Epithelial cell of proximal tubule (primary cell): ENCODE data around the gene SUCLG1. TPM values are rescaled to one million over a fixed set of nuclear protein-coding genes. Genes with fewer than 3 reads are reported as not detected.

Experiments used
- DNase-seq: peaks from one replicate; pipeline ENCODE4 v3.0.0-alpha.2; 2011; ENCODE audit warnings: low read depth
- H3K4me3 ChIP-seq: 2 replicates; pipeline ENCODE4 v1.5.1; 2011; ENCODE audit warnings: low read depth, mild to moderate bottlenecking, low read length
- total RNA-seq: library from RNA; depleted of rRNA; stranded (reverse); fragments of >200 nt; gene quantifications from 2 replicates; pipeline ENCODE4 v1.2.3, GENCODE V29; 2015
- TF ChIP-seq, protein P1 (sequence below): conservative IDR thresholded peaks from 2 replicates; pipeline ENCODE4 v1.5.1; 2012; ENCODE audit warnings: low read depth, mild to moderate bottlenecking, low read length

Gene SUCLG1
- total RNA-seq, 1 donor from 2014 or later = 52.6 TPM

DNA sequence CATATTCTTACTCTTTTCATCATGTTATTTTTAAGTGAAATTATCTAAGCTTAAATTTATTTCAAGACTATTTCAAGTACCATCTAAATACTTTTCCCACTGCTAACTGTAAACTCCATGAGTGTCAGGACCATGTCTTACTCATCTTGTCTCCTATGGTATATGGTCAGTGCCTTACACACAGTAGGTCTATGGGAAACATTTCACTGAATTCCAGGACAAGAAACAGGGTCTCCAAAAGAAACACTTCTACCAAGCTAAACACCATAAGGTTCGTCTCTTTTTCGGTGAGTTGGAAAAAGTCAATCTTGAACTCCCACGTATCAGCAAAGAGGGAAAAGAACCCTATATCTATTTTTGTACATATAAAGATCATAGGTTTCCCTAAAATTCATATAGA, 6.5 kb downstream of the SUCLG1 start:
- TF ChIP-seq, protein P1, sequence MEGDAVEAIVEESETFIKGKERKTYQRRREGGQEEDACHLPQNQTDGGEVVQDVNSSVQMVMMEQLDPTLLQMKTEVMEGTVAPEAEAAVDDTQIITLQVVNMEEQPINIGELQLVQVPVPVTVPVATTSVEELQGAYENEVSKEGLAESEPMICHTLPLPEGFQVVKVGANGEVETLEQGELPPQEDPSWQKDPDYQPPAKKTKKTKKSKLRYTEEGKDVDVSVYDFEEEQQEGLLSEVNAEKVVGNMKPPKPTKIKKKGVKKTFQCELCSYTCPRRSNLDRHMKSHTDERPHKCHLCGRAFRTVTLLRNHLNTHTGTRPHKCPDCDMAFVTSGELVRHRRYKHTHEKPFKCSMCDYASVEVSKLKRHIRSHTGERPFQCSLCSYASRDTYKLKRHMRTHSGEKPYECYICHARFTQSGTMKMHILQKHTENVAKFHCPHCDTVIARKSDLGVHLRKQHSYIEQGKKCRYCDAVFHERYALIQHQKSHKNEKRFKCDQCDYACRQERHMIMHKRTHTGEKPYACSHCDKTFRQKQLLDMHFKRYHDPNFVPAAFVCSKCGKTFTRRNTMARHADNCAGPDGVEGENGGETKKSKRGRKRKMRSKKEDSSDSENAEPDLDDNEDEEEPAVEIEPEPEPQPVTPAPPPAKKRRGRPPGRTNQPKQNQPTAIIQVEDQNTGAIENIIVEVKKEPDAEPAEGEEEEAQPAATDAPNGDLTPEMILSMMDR = no peak
- no peak overlapping the region for H3K4me3 ChIP-seq
- no peak for DNase-seq

DNA sequence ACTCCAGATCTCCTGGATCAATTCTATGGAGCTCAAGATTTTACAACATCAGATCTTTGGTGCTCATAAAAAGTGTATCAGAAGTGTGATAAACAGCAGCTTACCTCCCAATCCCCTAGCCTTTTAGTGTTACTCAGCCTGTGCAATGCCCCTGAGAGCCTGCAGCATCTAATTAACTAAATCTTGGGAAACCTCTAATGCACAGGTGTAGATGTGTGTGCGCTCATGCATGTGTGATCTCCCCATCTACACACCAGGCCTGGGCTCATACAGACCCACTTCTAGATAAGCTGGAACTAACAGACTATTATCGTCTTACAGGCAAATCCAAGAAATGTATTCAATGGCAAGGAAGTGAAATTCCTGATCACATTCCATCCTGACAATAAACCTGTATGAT, 7.5 kb downstream of the SUCLG1 start:
- no peak overlapping the region for H3K4me3 ChIP-seq
- TF ChIP-seq, protein P1 = no peak
- DNase-seq = no peak

DNA sequence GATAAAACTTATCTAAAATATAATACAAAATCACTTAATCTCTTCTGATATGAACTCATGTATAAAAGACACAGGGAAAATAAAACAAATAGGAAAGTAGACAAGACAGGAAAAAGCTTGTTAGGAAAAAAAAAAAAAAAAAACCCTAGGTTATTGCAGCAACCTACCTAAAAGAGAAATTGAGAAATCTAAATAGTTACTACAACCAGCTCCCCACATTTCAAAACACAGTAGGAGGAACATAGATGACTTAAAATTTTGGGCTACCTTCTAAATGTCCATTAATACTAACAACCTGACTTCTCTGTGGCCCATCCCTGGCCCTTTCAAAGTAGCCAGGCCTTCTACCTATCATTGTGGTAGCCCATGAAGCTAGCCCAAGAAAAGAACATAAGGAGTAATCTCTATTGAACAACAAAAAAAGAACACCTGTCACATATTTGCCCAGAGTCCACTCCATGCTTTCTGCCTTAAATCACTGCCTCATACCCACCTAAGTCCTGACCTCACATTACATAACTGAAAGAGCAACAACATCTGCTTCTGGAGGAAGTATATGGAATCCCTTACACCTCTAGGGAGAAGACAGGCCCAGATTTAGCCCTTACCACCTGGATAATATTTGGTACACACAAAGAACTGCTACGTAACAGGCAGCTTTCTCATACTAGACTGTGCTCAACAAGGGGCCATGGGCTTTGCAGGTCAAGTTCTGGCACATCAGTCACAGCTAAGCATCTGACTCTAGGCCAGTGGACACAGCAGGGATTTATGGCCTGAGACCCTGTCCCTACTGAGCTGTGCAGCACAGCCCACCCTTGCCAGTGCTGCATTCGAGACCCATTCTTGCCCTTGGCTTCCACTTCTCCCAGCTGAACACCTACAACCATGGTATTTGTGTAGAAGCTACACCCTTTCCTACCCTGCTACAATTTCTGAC, 8.5 kb downstream of the SUCLG1 start:
- TF ChIP-seq, protein P1 = no peak
- DNase-seq = no peak
- no peak overlapping the region for H3K4me3 ChIP-seq

DNA sequence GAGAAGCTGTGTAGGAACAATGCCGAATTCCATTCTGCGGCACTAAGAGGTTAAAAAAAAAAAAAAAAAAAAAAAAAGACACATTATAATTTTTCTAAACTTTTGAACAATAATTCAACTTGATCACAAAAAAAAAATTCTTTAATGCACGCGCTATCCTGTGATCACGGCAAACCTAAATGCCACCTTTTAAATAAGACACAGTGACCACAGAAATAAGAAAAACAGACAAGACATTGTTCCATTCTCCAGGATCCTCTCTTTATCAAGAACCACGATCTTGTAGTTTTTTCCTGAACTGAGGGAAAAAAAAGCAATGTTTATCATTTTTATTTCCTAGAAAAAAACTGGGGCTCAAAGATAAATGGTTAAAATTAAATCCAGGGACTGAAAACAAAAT, 9.4 kb downstream of the SUCLG1 start:
- H3K4me3 ChIP-seq = no peak overlapping the region
- DNase-seq = no peak
- TF ChIP-seq, protein P1 = no peak

DNA sequence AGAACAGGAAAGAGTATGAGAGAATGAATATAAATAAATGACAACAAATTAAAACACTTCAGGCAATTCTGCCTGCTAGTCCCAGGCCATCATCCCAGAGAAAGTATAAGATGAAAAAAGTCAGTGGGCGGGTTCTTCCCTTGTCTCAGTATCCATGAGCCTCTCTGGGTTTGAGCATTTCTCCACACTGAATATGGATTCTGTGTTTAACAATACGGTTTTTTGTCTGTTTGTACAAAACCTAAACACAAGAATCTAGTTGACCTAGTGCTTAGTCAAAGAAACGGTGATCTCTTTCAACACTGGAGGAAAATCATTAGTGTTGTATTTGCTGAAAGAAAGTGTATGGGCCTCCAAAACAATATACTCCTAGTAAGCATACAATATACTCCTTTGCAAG, 10.0 kb downstream of the SUCLG1 start:
- no peak for DNase-seq
- no peak overlapping the region for H3K4me3 ChIP-seq
- TF ChIP-seq, protein P1 = no peak

DNA sequence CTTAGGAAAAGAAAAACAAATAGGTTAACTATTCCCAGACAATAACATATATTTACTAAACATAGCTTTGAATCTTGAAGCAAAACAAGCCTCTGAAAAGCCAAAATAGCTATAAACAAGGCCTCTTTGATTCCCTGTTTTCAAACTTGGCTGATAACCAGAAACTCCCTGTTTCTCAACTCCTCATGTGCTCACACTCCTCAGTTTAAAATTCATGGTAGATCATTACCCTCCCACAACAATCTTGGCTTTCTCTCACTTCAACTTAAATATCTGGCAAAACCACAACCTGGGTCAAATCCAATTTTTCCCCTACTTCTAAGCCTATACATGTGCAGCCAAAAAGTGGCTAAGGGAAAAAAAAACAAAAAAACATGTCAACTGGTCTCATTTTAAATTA, 15.6 kb downstream of the SUCLG1 start:
- TF ChIP-seq, protein P1 = no peak
- DNase-seq = no peak
- H3K4me3 ChIP-seq = no peak overlapping the region

DNA sequence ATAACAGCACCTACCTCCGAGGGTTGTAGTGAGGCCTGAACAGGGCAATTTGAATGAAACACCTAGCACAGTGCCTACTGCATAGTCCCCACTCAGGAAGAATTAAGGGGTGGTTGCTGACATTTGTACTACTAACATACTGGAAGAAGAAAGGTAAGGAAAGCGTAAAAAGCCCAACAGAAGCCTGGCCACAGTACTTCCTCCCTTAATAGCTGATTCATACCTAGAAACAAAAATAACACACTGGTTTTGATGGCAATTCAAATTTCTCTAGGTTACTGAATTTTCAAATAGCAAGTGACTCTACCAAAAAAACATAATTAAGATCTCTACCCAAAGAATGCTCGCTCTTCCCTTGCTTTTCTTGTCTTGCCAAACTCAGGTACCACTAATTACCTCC, 16.2 kb downstream of the SUCLG1 start:
- no peak overlapping the region for H3K4me3 ChIP-seq
- TF ChIP-seq, protein P1 = no peak
- DNase-seq = no peak
